OCI-LY1 (cell line): ENCODE data around the gene SPATA9.

Source experiments
- H2AFZ ChIP-seq: fragments of 200-600 bp; sonication (generic), shearing (Covaris generic); 2 replicates; pipeline ENCODE4 v1.6.0; 2014; ENCODE audit warnings: antibody characterized with exemption, mild to moderate bottlenecking, low read length
- H3F3A ChIP-seq: fragments of 200-600 bp; sonication (generic), shearing (Covaris generic); 2 replicates; pipeline ENCODE4 v1.6.0; 2014; ENCODE audit warnings: mild to moderate bottlenecking, antibody characterized with exemption, low read length, moderate library complexity; ENCODE audit not compliant: insufficient read depth
- H3K27ac ChIP-seq: fragments of 200-600 bp; sonication (generic); 2 replicates; pipeline ENCODE4 v1.5.1; 2014; ENCODE audit warnings: low read length, mixed run types, mild to moderate bottlenecking, low read depth; ENCODE audit not compliant: poor library complexity, severe bottlenecking
- H3K27me3 ChIP-seq: fragments of 200-600 bp; sonication (generic); 2 replicates; pipeline ENCODE4 v1.6.0; 2014; ENCODE audit warnings: antibody characterized with exemption, mild to moderate bottlenecking, low read length, moderate library complexity; ENCODE audit not compliant: insufficient read depth
- H3K36me3 ChIP-seq: fragments of 200-600 bp; sonication (generic); 2 replicates; pipeline ENCODE4 v1.6.1; 2014; ENCODE audit warnings: mild to moderate bottlenecking, antibody characterized with exemption, low read length, moderate library complexity, mixed read lengths; ENCODE audit not compliant: insufficient read depth
- H3K4me1 ChIP-seq: fragments of 200-600 bp; sonication (generic); 2 replicates; pipeline ENCODE4 v1.5.1; 2014; ENCODE audit warnings: mild to moderate bottlenecking, low read length, moderate library complexity; ENCODE audit not compliant: insufficient read depth, severe bottlenecking
- H3K4me2 ChIP-seq: fragments of 200-600 bp; sonication (generic), shearing (Covaris generic); 2 replicates; pipeline ENCODE4 v1.6.1; 2014; ENCODE audit warnings: low read length
- H3K4me3 ChIP-seq: fragments of 200-600 bp; sonication (generic); 2 replicates; pipeline ENCODE4 v1.5.1; 2014; ENCODE audit warnings: low read length, low read depth, mild to moderate bottlenecking, mixed read lengths; ENCODE audit not compliant: poor library complexity, severe bottlenecking
- H3K79me2 ChIP-seq: fragments of 200-600 bp; shearing (Covaris generic); 2 replicates; pipeline ENCODE4 v1.6.1; 2016; ENCODE audit warnings: mixed run types, low read length, mixed read lengths; ENCODE audit not compliant: insufficient read depth
- H3K9ac ChIP-seq: fragments of 200-600 bp; sonication (generic), shearing (Covaris generic); 2 replicates; pipeline ENCODE4 v1.6.1; 2014; ENCODE audit warnings: mild to moderate bottlenecking, low read length, mixed read lengths
- H3K9me2 ChIP-seq: fragments of 200-600 bp; sonication (generic), shearing (Covaris generic); 2 replicates; pipeline ENCODE4 v1.6.1; 2014; ENCODE audit warnings: low read depth, mild to moderate bottlenecking, low read length, mixed read lengths
- H3K9me3 ChIP-seq: fragments of 200-600 bp; shearing (Covaris generic); 2 replicates; pipeline ENCODE4 v1.6.1; 2014; ENCODE audit warnings: low read length, mixed read lengths
- H4K20me1 ChIP-seq: fragments of 200-600 bp; sonication (generic), shearing (Covaris generic); 2 replicates; pipeline ENCODE4 v1.6.0; 2016; ENCODE audit warnings: mild to moderate bottlenecking, low read length; ENCODE audit not compliant: insufficient read depth
- EZH2 ChIP-seq: fragments of 200-600 bp; sonication (generic), shearing (Covaris generic); IDR thresholded peaks from 2 replicates; pipeline ENCODE4 v1.8.0; 2017; ENCODE audit warnings: borderline replicate concordance, mixed run types, mild to moderate bottlenecking, antibody characterized with exemption, low read length, moderate library complexity, mixed read lengths
- TF ChIP-seq, protein P1 (sequence below): fragments of 200-600 bp; sonication (generic), shearing (Covaris generic); IDR thresholded peaks from 2 replicates; pipeline ENCODE4 v1.5.1; 2017; ENCODE audit warnings: mild to moderate bottlenecking, antibody characterized with exemption, low read length, moderate library complexity, mixed read lengths

The SPATA9 gene, protein sequence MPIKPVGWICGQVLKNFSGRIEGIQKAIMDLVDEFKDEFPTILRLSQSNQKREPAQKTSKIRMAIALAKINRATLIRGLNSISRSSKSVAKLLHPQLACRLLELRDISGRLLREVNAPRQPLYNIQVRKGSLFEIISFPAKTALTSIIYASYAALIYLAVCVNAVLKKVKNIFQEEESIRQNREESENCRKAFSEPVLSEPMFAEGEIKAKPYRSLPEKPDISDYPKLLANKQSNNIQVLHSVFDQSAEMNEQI

DNA sequence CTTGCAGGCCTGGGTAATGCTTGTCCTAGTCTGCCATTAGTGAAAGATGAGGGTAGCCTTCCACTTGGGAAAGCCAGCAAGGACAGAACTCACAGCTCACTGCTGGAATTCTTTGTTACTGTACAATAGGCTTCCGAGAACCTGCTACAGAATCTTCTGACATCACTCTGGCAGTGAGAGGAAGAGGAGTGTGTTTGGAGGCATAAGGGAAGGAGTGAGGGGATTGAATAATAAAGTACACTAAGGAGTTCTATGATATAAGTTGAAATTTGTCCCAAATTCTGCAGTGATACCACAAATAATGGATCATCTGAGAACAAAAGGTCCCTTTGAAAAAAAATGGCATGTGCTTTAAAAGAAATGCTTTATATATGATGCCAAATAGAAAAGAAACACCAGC is at the start of gene SPATA9:
TSS of gene SPATA9 (minus strand) at position 101 of the 400 bp plus-strand sequence. CDS start 137 bp downstream, outside the sequence.
- Histone ChIP-seq H2AFZ (no peak within 1 kb of the TSS), H3K4me3 (no peak within 1 kb of the TSS), H3K27me3 (no peaks in the 10 kb centered on the region), H3K9ac (no peak within 1 kb of the TSS), H3K9me3 (no peaks in the 10 kb centered on the region), H3K27ac (no peak within 1 kb of the TSS), H3F3A (no peaks in the 10 kb centered on the region), H3K9me2 (no peaks in the 10 kb centered on the region), H3K4me1 (no peaks in the 10 kb centered on the region), H3K36me3 (no peaks in the 10 kb centered on the region), H3K79me2 (no peaks in the 10 kb centered on the region), H3K4me2 (no peak within 1 kb of the TSS), H4K20me1 (no peaks in the 10 kb centered on the region)
- TF ChIP-seq EZH2, result no peak
- TF ChIP-seq, protein P1, sequence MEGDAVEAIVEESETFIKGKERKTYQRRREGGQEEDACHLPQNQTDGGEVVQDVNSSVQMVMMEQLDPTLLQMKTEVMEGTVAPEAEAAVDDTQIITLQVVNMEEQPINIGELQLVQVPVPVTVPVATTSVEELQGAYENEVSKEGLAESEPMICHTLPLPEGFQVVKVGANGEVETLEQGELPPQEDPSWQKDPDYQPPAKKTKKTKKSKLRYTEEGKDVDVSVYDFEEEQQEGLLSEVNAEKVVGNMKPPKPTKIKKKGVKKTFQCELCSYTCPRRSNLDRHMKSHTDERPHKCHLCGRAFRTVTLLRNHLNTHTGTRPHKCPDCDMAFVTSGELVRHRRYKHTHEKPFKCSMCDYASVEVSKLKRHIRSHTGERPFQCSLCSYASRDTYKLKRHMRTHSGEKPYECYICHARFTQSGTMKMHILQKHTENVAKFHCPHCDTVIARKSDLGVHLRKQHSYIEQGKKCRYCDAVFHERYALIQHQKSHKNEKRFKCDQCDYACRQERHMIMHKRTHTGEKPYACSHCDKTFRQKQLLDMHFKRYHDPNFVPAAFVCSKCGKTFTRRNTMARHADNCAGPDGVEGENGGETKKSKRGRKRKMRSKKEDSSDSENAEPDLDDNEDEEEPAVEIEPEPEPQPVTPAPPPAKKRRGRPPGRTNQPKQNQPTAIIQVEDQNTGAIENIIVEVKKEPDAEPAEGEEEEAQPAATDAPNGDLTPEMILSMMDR, result no peak

DNA sequence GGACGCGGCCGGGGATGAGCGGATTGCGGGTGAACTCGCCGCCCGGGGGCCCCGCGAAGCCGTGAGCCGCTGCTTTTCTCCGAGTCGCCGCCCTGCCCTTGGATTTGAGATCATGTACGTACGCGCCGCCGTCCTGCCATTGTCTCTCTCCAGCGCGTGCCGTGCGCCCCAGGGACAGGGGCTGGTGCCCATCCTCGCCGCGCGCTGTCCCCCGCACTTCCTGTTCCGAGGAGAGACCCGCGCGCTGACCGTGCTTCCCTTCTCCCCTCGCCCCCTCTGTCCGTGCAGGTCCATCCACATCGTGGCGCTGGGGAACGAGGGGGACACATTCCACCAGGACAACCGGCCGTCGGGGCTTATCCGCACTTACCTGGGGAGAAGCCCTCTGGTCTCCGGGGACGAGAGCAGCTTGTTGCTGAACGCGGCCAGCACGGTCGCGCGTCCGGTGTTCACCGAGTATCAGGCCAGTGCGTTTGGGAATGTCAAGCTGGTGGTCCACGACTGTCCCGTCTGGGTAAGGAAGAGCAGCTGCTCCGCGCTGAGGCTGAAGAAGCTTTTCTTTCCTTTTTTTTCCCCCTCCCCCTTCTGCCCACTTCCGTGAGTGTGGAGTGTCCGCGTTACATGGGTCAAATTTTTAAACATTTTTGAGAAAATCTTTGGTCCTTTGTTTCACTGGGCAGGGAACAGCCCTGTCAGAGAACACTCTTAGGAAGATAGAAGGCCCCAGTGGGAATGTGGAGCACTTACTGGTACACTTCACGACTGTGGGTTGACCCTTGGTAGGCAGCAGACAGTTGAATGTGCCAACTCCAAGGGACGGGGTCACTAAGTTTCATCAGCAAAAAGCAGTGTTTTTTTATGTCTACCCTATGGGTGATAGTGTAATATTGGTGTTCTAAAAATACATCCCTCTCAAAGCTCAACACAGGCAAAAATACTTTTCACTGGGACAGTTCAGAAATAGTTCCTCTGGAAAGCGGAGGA is 49.1 kb upstream of the SPATA9 start:
- H3K36me3 ChIP-seq, result no peaks in the 10 kb centered on the region
- peaks cover 6% of the 10 kb centered on the region for H3K4me1 ChIP-seq
- H3K79me2 ChIP-seq, result no peaks in the 10 kb centered on the region
- no peaks in the 10 kb centered on the region for H4K20me1 ChIP-seq
- H3K27me3 ChIP-seq, result no peaks in the 10 kb centered on the region; the same call in 1 of the 2 replicates
- TF ChIP-seq, protein P1, result no peak
- no peaks in the 10 kb centered on the region for H3K9me2 ChIP-seq
- no peak overlapping the region for H2AFZ ChIP-seq
- H3K9me3 ChIP-seq, result no peaks in the 10 kb centered on the region
- H3F3A ChIP-seq, result no peaks in the 10 kb centered on the region
- peak overlapping the region; percentile 64 for H3K4me2 ChIP-seq
- H3K4me3 ChIP-seq, result peak overlapping the region; percentile 53
- H3K9ac ChIP-seq, result no peak overlapping the region
- no peak overlapping the region for H3K27ac ChIP-seq

DNA sequence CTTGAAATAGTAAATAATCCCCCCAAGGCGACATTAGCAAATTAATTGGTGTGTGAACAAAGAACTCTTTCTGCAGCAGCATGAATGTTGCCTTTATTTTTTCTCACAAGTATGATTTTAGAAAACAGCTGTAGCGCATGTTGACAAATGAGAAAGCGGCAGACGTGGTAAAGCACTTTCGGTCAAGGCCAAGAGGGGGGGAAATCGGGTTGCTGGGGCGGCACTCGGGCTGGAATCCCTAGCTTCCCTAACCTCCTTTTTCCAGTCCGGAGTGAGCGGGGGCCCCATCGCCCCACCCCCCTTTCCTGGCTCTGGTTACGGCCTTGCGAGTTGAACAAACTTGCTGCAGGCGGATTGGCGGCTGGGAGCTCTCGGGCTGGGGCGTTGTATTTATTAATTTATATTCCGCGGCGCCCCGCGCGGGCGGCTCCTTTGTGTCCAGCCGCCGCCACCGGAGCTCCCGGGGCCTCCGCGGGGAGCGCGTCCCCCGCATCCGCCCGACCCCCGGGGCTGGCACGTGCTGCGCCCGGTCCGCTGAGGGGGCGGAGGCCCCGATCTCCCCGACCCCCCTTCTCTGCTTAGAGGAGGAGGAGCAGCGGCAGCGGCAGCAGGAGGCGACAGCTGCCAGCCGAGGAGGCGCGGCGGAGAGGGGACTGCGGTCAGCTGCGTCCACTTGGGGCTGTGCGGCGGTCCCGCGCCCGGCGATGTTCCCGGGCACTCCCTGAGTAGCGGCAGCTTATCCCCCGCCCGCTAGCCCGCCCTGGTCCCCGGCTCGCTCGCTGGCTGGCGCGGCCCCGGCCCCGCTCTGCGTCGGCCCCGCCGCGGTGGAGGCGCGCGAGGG is 48.2 kb upstream of the SPATA9 start, which contains the start of gene RHOBTB3:
TSS of gene RHOBTB3 (plus strand) at position 607 of the 841 bp plus-strand sequence. CDS start 347 bp downstream, outside the sequence.
- no peaks in the 10 kb centered on the region for H3K36me3 ChIP-seq
- H3K4me2 ChIP-seq, result peak within 1 kb of the TSS; percentile 64
- H3K27me3 ChIP-seq, result no peaks in the 10 kb centered on the region; the same call in 1 of the 2 replicates
- H3K4me3 ChIP-seq, result peak within 1 kb of the TSS; percentile 53
- H3K9ac ChIP-seq, result no peak within 1 kb of the TSS
- H4K20me1 ChIP-seq, result no peaks in the 10 kb centered on the region
- H3K9me3 ChIP-seq, result no peaks in the 10 kb centered on the region
- H3K4me1 ChIP-seq, result peaks cover 6% of the 10 kb centered on the region
- no peak within 1 kb of the TSS for H3K27ac ChIP-seq
- TF ChIP-seq, protein P1, result no peak
- no peak for TF ChIP-seq EZH2
- H3K9me2 ChIP-seq, result no peaks in the 10 kb centered on the region
- H2AFZ ChIP-seq, result no peak within 1 kb of the TSS
- H3K79me2 ChIP-seq, result no peaks in the 10 kb centered on the region
- H3F3A ChIP-seq, result no peaks in the 10 kb centered on the region
